Ecto neural progenitor cell (in vitro differentiated cells): ENCODE measurements around the gene AHRR.
"Not testable (repeated sequence)": the region's sequence is repeated elsewhere in the genome, so short reads cannot be mapped to it uniquely, and the experiment has no call there.

Experiments used
- DNase-seq: peaks from one replicate; pipeline ENCODE4 v3.0.0-alpha.2; 2018; ENCODE audit warnings: low spot score

The AHRR gene

DNA sequence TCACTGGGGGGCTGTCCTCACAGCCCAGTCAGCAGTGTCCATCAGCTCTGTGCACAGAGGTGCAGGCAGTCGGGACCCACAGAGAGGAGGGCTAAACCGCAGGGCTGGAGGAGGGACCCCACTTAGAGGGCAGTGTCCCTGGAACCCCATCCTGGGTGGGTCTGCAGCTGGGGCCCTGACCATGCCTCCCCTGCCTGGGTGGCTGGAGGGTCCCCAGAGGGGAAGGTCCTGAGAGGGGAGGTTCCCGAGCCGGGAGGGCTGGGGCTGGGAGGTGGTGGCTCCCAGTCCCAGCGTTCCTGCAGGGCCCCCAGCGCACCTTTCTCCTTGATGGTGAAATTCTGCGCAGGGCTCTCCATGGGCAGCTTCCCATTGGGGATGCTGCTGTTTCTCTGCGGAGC lies 154.2 kb downstream of the AHRR start:
- DNase-seq, result no peak

DNA sequence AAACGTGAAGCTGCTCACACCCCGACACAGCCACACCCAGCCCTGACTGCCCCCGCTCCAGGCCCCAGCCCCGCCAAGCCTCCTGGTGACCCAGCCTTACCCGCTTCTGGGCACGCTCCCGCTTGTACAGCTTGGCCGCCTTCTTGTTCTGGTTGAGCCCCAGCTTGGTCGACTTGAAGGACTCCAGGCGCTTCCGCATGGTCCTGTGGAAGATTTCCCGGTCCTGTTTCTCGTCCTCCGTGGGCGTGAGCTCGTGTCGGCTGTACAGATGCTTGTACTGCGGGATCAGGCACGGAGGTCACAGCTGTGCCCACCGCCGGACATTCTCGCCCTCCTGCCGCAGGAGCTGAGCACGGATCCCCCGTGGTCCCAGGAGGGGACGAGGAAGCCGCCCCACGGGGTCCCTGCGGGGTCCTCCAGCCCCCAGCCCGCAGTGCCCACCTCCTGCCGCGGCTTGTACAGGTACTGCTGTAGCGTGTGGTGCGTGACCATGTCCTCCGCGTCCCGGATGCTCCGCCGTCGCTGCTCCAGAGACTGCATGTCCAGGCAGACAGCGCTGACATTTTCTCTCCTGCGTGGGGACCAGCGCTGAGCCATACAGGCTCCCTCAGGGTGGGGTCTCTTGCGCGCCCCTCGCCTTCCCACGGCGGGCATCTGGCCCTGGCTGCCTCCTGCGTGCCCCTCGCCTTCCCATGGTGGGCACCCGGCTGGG lies 154.7 kb downstream of the AHRR start:
- no peak for DNase-seq

DNA sequence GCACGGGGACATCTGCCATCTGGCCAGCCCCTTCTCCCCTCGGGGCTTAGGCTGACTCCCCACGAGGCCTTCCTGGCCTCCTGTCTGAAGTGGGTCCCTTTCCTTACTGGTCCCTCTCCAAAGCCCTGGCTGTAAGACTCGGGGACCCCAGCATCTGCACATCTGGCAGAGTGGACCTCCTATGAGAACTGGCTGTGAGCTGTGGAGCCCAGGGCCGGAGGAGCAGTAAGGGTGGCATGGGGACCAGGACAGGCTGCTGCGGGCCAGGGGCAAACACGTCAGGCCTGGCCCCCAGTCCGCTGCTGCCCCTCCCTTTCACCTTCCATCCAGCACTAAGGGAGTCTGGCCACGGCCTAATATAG lies 155.3 kb downstream of the AHRR start:
- DNase-seq, result no peak

DNA sequence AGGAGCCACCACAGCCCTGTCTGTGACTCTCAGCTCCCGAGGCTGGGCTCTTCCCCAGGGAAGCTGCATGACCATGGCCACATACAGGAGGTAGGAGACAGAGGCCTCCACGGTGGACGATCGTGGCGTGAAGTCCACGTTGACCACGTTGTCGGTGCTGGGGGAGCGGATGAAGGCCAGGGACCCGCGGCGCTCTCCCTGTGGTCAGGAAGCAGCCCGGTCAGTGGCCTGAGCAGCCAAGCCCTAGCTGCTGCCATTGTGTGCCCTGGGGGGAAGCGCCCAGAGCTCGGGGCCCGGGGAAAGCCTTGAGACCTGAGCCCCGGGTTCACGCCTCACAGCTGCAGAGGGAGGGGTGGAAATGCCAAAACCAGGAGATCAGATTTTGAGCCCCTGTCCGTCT lies 155.7 kb downstream of the AHRR start:
- DNase-seq, result no peak

- no peak for DNase-seq
These were observed 156.4 kb downstream of the AHRR start for GRCh38 chr5:477871-478270.

- DNase-seq, result no peak
These were observed 157.0 kb downstream of the AHRR start for GRCh38 chr5:478369-478981.

DNA sequence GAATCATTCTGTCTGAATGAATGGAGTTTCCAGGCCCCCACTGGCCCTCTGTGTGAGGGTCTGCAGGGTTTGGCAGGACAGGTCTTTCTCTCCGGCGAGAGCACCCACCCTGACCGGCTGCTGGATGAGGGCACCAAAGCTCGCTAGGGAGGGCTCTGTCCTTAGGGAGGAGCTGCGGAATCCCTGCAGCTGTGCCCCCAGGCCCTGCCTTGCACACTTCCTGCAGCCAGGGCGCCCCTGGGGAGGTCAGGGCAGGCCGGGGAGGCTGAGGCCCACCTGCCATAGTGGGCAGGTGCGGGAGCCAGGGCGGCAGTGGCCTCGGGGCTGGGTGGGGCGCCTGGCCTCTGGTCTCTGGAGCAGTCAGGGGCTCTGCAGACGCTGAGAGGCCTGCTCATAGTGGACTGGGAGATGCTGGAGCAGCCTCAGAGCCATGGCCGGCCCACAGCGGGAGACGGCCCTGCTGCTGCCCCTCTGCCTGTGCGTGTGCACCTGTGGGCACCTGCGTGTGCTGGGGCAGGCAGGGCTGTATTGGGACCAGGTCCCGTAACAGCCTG lies 157.5 kb downstream of the AHRR start:
- DNase-seq, result no peak

DNA sequence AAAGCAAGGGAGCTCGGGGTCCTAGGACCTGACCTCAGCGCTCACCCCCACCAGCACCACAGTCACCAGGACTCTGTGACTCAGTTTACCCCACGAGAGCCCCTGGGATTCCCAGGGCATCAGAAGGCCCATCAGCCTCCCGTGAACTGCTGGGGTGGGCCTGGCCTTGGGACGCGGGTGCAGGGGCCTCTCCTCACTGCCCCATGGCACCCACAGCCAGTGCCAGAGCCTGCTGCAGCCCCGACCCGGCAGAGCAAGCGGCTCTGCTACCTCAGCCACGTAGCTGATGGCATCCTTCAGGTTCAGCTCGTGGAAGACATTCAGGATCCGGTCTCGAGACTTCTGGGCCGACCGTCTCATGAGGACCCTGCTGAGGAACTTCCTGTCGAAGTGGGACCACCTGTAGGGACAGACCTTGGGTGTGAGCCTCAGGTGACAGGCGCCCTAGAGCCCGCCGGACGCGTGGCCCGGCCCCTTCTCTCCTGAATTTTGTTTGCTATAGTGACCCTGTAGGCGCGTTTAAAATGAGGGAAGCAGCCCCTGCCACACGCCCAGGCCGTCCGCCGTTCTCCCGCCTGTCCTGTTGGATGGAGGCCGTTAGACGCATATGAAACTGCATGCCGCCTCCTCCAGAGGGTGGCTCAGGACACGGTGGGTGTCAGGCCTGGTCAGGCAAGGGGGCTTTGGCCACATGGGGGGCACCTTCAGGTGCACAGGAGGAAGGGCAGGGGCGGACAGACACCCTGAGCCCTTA lies 158.2 kb downstream of the AHRR start:
- DNase-seq, result no peak

DNA sequence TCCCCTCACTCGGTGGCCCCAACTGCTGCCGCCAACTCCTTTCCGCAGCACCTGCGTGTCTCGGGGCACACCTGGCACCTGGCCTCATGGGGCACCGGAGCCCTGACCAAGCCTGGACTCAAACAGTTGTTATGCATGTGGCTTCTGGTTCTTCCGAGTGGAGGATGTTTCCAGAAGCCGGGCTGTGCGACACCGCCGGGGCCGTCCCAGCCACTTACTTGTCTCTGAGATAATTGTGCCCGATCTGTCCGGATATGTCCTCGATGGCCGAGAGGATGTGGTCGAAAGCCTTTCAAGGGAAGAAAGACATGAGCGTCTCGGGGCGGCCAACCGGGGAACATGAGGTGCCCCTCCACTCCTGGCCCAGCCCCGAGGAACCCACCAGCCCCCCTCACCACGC lies 159.8 kb downstream of the AHRR start:
- DNase-seq, result no peak

DNA sequence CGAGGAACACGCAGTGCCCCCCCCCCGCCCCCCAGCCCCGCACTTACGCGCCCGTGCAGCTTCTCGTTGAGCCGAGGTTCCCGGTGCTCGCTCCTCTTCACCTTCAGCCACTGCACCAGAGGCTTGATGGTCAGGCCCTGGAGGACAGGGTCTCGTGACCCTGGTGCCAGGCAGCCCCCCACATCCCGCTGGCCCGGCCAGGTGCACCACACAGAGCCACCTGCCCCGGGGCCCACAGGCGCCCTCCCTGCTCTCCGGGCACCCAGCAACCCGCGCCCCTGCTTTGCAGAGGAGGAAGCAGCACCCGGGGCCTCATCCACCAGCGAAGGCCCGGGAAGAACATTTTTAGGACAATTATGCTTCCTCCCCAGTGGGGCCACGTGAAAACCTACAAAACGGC lies 160.5 kb downstream of the AHRR start:
- DNase-seq, result no peak

DNA sequence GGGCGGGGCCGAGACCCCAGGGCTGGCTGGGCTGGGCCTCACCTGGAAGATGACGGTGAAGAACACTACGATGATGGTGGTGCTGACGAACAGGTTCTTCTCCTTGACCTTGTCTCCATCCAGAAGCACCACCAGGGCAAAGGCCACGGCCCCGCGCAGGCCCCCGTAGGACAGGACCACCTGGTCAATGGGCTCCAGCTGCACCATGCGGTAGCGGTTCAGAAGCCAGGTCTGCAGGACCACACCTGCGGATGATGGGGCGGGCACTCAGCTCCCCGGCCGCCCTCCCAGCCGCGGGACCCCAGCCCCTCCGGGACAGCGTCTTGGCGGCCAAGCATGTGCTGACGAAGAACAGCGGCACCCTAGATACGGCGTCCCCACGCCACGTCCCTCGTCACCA lies 161.0 kb downstream of the AHRR start:
- DNase-seq, result no peak

- no peak for DNase-seq
These were observed 161.5 kb downstream of the AHRR start for GRCh38 chr5:483011-483410.

DNA sequence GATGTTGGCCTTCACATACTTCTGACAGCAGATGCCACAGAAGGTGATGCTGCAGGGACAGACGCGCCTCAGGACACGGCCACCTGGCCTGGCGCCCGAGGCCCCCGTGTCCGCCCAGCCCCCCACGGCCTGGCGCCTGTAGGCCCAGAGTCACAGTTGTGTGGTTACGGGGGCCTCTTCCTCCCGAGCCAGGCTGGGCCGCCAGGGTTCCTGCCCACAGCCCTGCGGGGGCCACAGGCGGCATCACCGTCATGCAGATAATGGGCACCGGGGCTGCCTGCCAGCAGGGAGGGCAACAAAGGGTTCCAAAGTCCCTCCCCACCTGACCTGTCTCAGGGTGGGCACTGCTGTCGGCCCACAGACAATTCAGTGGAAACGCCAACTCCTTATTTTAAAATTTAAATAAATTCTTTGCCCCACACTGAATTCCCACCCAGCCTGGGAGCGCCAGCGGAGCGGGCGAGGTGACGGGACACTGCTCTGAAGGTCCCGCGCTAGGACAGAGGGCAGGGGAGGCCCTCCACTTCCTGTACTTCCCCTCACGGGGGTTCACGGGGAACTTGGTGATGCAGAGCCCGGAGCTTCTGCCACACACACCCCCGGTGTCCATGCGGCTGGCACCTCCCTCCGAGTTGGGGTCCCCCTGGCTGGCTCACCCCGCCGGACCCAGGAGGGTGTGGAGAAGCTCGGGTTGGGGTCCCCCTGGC lies 162.1 kb downstream of the AHRR start:
- DNase-seq, result no peak

DNA sequence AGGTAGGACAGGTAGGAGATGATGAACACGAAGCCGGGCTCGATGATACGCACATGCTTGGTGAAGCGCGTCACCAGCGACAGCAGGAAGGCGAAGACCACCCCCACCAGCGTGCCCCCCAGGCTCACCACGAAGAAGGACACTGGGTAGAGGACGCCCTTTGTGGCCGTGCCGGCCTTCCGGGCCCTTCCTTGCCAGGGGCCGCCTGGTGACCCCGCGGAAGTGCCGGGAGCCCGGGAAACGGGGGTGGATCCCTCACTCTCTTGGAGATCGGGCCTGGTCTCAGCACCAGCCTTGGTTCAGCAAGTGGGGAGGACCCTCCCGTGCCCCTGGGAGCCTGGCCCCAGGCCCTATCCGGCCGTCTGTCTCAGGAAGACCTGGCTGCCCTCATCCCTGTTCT lies 163.0 kb downstream of the AHRR start:
- DNase-seq, result no peak

DNA sequence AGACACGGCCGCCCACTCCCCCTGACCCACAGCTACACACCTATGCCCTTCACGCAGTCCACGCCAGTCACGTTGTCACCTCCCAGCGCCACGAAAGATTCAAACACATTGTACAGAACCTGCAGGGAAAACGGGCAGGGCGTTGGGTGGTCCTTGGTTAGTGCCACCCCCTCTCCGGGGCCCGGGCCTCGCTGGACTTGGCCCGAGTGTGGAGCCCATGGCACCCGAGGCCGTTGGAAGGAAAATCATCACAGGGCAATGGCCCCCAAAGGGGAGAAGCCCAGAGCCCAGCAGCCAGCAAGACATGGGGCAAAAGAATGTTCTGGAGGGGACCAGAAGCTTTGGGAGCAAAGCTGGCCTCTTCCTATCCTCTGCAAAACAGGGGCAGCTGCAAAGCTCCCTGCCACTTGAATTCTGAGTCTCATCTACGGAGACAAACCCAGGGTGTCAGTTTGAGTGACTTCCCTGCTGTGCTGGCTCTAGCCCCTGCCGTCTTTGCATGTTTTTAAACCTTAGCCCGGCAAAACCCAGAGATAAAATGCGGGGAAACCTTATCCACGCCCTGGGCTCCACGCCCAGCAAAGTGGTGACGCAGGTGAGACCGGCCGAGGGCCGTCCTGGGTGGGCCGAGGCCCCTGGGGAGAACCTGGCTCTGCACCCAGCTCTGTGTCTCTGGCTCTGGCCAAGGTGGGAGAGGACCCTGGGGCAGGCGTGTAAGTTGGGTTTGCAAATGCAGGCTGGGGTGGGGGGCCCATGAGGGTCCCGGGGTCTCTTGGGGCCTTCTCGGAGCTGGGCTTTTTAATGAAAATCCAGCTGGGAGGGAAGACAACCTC lies 163.8 kb downstream of the AHRR start:
- DNase-seq, result no peak

GRCh38 chr5:485946-486491 lies 164.5 kb downstream of the AHRR start:
- DNase-seq, result no peak

GRCh38 chr5:486597-486996 lies 165.1 kb downstream of the AHRR start:
- not testable (repeated sequence) for DNase-seq
